Mesothelial cell of epicardium (in vitro differentiated cells): ENCODE data around the gene KAT8. TPM values are rescaled to one million over a fixed set of nuclear protein-coding genes. Genes with fewer than 3 reads are reported as not detected.
A peak's percentile ranks its signal among the peaks of the same experiment; 100 is the strongest.

ENCODE experiments used
- DNase-seq, 2 experiments: peaks; one replicate each; pipeline ENCODE4 v3.0.0; 2021; ENCODE audit warnings: low spot score in 2 of 2; ENCODE audit not compliant: unreplicated experiment in 2 of 2
- H3K27ac Mint-ChIP-seq: 2 replicates; pipeline ENCODE4 v1.8.0; 2021; ENCODE audit warnings: mixed read lengths
- H3K27me3 Mint-ChIP-seq: 2 replicates; pipeline ENCODE4 v1.8.0; 2021; ENCODE audit warnings: low read depth, mixed read lengths
- H3K36me3 Mint-ChIP-seq: 2 replicates; pipeline ENCODE4 v1.8.0; 2021; ENCODE audit warnings: mixed read lengths
- H3K4me1 Mint-ChIP-seq: 2 replicates; pipeline ENCODE4 v1.8.0; 2021; ENCODE audit warnings: mixed read lengths
- H3K4me3 Mint-ChIP-seq: 2 replicates; pipeline ENCODE4 v1.8.0; 2021; ENCODE audit warnings: mild to moderate bottlenecking, moderate library complexity, mixed read lengths
- H3K9me3 Mint-ChIP-seq: 2 replicates; pipeline ENCODE4 v1.8.0; 2021; ENCODE audit warnings: mixed read lengths
- CTCF ChIP-seq: fragments of 200-600 bp; sonication (generic); IDR thresholded peaks from one replicate; pipeline ENCODE4 v1.5.0; 2021; ENCODE audit warnings: antibody characterized with exemption; ENCODE audit not compliant: unreplicated experiment
- total RNA-seq: library from RNA; stranded (reverse); gene quantifications from 3 replicates; pipeline ENCODE4 v1.2.1, GENCODE V29; 2021

The KAT8 gene
- total RNA-seq, 1 donor from 2014 or later = 75.7 TPM

GRCh38 chr16:31177136-31177535 lies 59.7 kb downstream of the KAT8 start:
- no peaks in the 10 kb centered on the region for H3K27me3 Mint-ChIP-seq
- H3K27ac Mint-ChIP-seq = no peak overlapping the region
- no peak for DNase-seq
- H3K9me3 Mint-ChIP-seq = no peaks in the 10 kb centered on the region
- H3K4me3 Mint-ChIP-seq = no peak overlapping the region
- H3K4me1 Mint-ChIP-seq = peaks cover 15% of the 10 kb centered on the region
- TF ChIP-seq CTCF = no peak
- no peaks in the 10 kb centered on the region for H3K36me3 Mint-ChIP-seq

DNA sequence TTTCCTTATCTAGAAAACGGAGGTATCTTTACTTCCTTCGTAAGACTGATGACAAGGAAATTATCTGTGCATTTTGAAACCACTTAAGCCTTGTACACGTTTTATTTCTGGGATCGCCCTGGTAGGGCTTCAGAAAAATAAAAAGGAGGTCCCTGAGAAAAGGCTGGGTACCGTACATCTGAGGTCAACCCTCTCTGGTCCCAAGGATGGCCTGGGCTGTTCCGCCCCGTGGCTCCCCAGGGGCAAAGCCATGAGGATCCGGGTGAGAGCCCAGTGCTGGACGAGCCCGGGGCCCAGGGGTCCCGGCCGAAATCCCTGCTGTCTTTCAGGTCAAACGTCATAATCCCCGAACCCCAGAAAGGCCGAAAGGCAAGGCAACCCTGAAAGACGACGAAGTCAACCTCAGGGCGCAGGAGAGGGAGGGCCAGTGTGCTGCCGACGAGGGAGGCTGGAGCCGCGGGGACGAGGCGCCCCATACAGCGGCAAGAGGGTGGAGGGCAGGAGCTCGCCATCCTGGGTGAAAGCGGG lies 61.8 kb downstream of the KAT8 start:
- H3K27me3 Mint-ChIP-seq = no peaks in the 10 kb centered on the region
- peaks cover 35% of the 10 kb centered on the region for H3K4me1 Mint-ChIP-seq
- DNase-seq = no peak
- no peak for TF ChIP-seq CTCF
- H3K36me3 Mint-ChIP-seq = peaks cover 3% of the 10 kb centered on the region
- peak overlapping the region; percentile 100 for H3K27ac Mint-ChIP-seq
- peak overlapping the region; percentile 94 for H3K4me3 Mint-ChIP-seq
- no peaks in the 10 kb centered on the region for H3K9me3 Mint-ChIP-seq

GRCh38 chr16:31179747-31180459 lies 62.4 kb downstream of the KAT8 start, which contains the start of gene FUS:
Gene FUS (plus strand): TSS chr16:31180139. CDS start chr16:31180215, 76 bp downstream.
- H3K36me3 Mint-ChIP-seq = peaks cover 6% of the 10 kb centered on the region
- no peak for TF ChIP-seq CTCF
- H3K27me3 Mint-ChIP-seq = no peaks in the 10 kb centered on the region
- peaks cover 35% of the 10 kb centered on the region for H3K4me1 Mint-ChIP-seq
- H3K9me3 Mint-ChIP-seq = no peaks in the 10 kb centered on the region
- peak within 1 kb of the TSS; percentile 100 for H3K27ac Mint-ChIP-seq
- DNase-seq = peak; percentile 88 to 96
- peak within 1 kb of the TSS; percentile 94 for H3K4me3 Mint-ChIP-seq

Other genes starting within 250 kb of the KAT8 start
- 43.6 to 44.8 TPM (median 43.9 TPM) in 3 replicates for gene BCL7C, start 223.6 kb upstream of the KAT8 start, total RNA-seq
- gene CTF1, start 221.1 kb upstream of the KAT8 start, total RNA-seq = 9.1 to 11.5 TPM (median 10.3 TPM) in 3 replicates
- gene FBXL19, start 194.1 kb upstream of the KAT8 start, total RNA-seq = 53.5 to 56.4 TPM (median 54.9 TPM) in 3 replicates
- 25.8 to 28.2 TPM (median 26.2 TPM) in 3 replicates for gene ORAI3, start 168.6 kb upstream of the KAT8 start, total RNA-seq
- gene SETD1A, start 159.9 kb upstream of the KAT8 start, total RNA-seq = 30.8 to 39.1 TPM (median 36.4 TPM) in 3 replicates
- gene HSD3B7, start 132.5 kb upstream of the KAT8 start, total RNA-seq = 3.5 to 4.0 TPM (median 3.6 TPM) in 3 replicates
- 4.9 to 5.9 TPM (median 5.2 TPM) in 3 replicates for gene STX1B, start 107.0 kb upstream of the KAT8 start, total RNA-seq
- 39.2 to 42.8 TPM (median 40.2 TPM) in 3 replicates for gene STX4, start 84.1 kb upstream of the KAT8 start, total RNA-seq
- 11.8 to 14.1 TPM (median 12.8 TPM) in 3 replicates for gene ZNF668, start 43.4 kb upstream of the KAT8 start, total RNA-seq
- gene ZNF646, start 43.2 kb upstream of the KAT8 start, total RNA-seq = 20.4 to 22.2 TPM (median 21.4 TPM) in 3 replicates
- gene PRSS53, start 28.7 kb upstream of the KAT8 start, total RNA-seq = 4.0 to 4.9 TPM (median 4.5 TPM) in 3 replicates
- gene VKORC1, start 22.9 kb upstream of the KAT8 start, total RNA-seq = 48.6 to 53.7 TPM (median 49.5 TPM) in 3 replicates
- gene BCKDK, start 9.3 kb upstream of the KAT8 start, total RNA-seq = 36.4 to 37.3 TPM (median 37.0 TPM) in 3 replicates
- 79.1 to 84.3 TPM (median 79.9 TPM) in 3 replicates for gene PRSS8, start 18.1 kb downstream of the KAT8 start, total RNA-seq
- gene PRSS36, start 32.4 kb downstream of the KAT8 start, total RNA-seq = 0.96 to 1.7 TPM (median 1.4 TPM) in 3 replicates
- gene FUS, start 62.5 kb downstream of the KAT8 start, total RNA-seq = 718 to 743 TPM (median 733 TPM) in 3 replicates
- gene PYCARD, start 85.1 kb downstream of the KAT8 start, total RNA-seq = 4.9 to 6.5 TPM (median 5.3 TPM) in 3 replicates
- gene TRIM72, start 96.5 kb downstream of the KAT8 start, total RNA-seq = 0.04 to 0.14 TPM (median 0.11 TPM) in 3 replicates
- not detected in 3 replicates for gene PYDC1, start 99.5 kb downstream of the KAT8 start, total RNA-seq
- 0.29 TPM in 1 of 3 replicates, not detected in the others for gene ITGAM, start 142.3 kb downstream of the KAT8 start, total RNA-seq
- not detected in 3 replicates for gene ITGAX, start 237.5 kb downstream of the KAT8 start, total RNA-seq